Mucosa of rectum (tissue), 2 donors: ENCODE measurements around the gene ASCL3.

Source experiments
- H3K27ac ChIP-seq, 2 donors: one replicate each; pipeline ENCODE4 v1.7.0; 2013; ENCODE audit warnings: inconsistent platforms in 2 of 2, low read depth in 2 of 2, low read length in 2 of 2
- H3K27me3 ChIP-seq, 2 donors: one replicate each; pipeline ENCODE4 v1.7.0; 2013; ENCODE audit warnings: low read length in 2 of 2; ENCODE audit not compliant: control insufficient read depth in 2 of 2, insufficient read depth in 2 of 2
- H3K36me3 ChIP-seq, 2 donors: one replicate each; pipeline ENCODE4 v1.7.0; 2013; ENCODE audit warnings: low read length in 2 of 2; ENCODE audit not compliant: control insufficient read depth in 2 of 2, insufficient read depth in 2 of 2
- H3K4me1 ChIP-seq, 2 donors: one replicate each; pipeline ENCODE4 v1.7.0; 2013; ENCODE audit warnings: low read length in 2 of 2, mild to moderate bottlenecking in 1 of 2; ENCODE audit not compliant: control insufficient read depth in 2 of 2, insufficient read depth in 2 of 2
- H3K4me3 ChIP-seq, 2 donors: one replicate each; pipeline ENCODE4 v1.7.0; 2013; ENCODE audit warnings: low read length in 2 of 2
- H3K9ac ChIP-seq, 2 donors: one replicate each; pipeline ENCODE4 v1.7.0; 2013; ENCODE audit warnings: low read length in 2 of 2, low read depth in 1 of 2, mild to moderate bottlenecking in 1 of 2
- H3K9me3 ChIP-seq, 2 donors: one replicate each; pipeline ENCODE4 v1.7.0; 2013; ENCODE audit warnings: low read length in 2 of 2; ENCODE audit not compliant: control insufficient read depth in 2 of 2
- donor health status: healthy.
- donor health status: Normal muscosa, but diverticular disease.

Gene ASCL3

DNA sequence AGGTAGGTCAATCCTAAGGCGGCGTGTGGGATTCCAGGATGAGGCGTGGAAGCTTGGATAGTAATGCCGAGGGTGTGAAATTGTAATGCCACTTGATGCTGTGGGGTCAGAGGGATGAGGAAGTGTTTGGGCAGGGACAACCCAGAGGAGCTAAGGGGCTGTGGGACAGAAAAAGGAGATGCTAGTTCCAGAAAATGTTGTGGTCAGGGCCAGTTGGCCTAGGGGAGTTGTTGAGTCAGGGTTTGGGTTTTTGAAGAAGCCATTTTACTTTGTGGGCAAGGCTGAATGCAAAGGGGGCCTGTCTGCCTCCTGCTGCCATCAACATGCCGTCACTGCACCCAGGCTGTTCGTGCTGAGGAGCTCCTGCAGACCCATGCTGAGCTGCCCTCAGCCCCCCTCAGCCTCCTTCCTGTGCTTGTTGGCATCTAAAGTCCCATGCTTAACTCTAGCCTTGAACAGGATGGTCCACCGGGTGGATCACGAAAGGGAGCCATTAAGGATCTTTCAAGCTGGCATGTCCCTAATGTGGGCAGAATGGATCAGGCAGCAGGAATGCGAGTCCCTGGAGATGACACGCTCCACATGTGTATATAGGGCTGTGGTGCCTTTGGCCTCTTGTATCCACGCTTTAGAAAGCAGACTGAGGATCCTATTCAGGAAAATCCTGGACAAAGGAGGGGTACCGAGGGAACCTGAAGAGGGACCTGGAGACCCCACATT, 12.2 kb downstream of the ASCL3 start:
- no peak overlapping the region for H3K9ac ChIP-seq
- no peak overlapping the region for H3K4me3 ChIP-seq
- no peaks in the 10 kb centered on the region for H3K36me3 ChIP-seq
- no peaks in the 10 kb centered on the region for H3K9me3 ChIP-seq
- no peak overlapping the region for H3K27ac ChIP-seq
- no peaks in the 10 kb centered on the region for H3K4me1 ChIP-seq
- H3K27me3 ChIP-seq = no peaks in the 10 kb centered on the region

DNA sequence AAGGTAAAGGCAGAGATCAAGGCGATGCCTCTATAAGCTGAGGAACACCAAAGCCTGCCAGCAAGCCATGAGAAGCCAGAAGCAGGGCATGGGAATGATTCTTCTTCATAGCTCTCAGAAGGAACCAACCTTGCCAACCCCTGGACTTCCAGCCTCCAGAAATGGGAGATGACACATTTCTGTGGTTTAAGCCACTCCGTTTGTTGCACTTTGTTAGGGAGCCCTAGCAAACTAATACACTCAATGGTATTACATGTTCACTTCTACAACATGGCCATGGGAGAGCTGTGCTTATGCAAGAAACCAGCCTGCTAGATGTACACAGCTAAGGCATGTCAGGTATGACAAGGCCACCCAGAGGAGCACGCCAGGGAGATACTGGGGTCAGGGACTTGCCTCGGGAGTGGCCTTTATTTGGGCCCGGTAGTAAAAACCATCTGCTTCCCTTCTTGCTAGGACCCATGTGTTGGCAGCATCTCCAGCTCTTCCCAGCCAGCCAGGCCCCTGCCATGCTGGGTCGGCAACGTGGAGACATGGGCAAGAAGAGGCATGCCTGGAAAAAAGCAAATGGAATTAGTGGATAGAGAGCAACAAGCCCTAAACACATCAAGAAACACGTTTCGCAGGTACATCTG, 13.7 kb downstream of the ASCL3 start:
- Histone ChIP-seq H3K36me3 (peaks cover 0 to 2% of the 10 kb centered on the region in 2 donors), H3K4me3 (no peak overlapping the region), H3K9ac (no peak overlapping the region), H3K27me3 (no peaks in the 10 kb centered on the region), H3K9me3 (no peaks in the 10 kb centered on the region), H3K27ac (no peak overlapping the region), H3K4me1 (no peaks in the 10 kb centered on the region)

DNA sequence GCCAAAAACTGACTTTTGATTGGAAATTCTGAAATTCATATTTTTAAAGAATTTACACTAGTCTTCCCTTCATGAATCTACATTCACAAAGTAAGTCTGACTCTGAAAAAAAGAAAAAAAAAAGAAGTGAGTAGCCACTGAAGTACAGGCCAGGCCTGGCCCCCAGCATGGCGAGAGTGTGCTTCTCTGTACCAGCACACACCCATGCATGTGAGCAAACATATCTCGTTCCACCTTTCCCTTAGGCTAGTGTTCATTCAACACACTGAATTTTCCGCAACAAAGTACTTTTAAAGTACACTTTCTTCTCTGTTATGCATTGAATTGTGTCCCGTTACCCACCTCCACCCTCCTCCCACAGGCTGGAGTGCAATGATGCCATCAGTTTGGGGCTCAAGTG, 14.6 kb downstream of the ASCL3 start:
- peaks cover 0 to 2% of the 10 kb centered on the region in 2 donors for H3K36me3 ChIP-seq
- no peaks in the 10 kb centered on the region for H3K9me3 ChIP-seq
- H3K4me3 ChIP-seq = no peak overlapping the region
- no peak overlapping the region for H3K9ac ChIP-seq
- no peaks in the 10 kb centered on the region for H3K27me3 ChIP-seq
- no peaks in the 10 kb centered on the region for H3K4me1 ChIP-seq
- H3K27ac ChIP-seq = no peak overlapping the region

DNA sequence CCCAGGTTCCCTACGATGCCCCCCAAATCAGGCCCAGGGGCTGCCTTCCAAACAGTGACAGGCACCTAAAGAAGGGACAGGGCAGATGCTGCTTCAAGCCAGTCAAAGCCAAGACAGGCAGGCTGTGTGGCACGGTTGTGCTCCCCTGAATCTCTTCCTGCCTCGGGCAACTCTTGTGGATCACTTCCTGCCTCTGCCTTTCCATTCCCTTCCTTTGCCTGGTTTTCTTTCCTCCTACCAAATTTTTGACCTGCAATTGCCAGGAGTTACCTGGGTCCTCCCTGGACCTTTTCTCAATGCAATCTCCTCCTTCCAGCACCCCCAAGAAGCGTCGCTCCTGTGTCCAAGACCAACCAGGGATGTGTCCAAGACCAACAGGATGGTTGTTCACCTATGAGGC, 15.6 kb downstream of the ASCL3 start:
- Histone ChIP-seq H3K4me1 (no peaks in the 10 kb centered on the region), H3K9ac (no peak overlapping the region), H3K27me3 (no peaks in the 10 kb centered on the region), H3K27ac (no peak overlapping the region), H3K9me3 (no peaks in the 10 kb centered on the region), H3K4me3 (no peak overlapping the region), H3K36me3 (peaks cover 2 to 3% of the 10 kb centered on the region in 2 donors)

DNA sequence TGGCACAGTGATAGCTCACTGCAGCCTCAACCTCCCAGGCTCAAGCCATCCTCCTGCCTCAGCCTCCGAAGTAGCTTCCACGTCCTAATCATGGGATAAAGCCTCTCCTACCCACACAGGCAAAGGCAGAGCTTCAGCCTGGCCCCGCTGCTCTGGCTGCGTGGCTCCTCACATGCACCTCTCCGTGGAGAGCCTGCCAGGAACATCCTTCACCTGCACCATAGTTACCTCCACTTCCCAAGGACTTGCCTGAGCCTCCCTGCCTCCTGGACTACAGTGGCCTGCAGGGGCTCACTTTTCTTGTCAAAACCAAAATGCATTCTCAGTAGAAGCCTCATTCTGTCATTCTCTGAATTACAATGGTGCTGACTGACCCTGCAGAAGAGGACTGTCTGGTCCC, 16.6 kb downstream of the ASCL3 start:
- Histone ChIP-seq H3K9ac (no peak overlapping the region), H3K27me3 (no peaks in the 10 kb centered on the region), H3K4me1 (no peaks in the 10 kb centered on the region), H3K36me3 (peaks cover 5 to 6% of the 10 kb centered on the region in 2 donors), H3K4me3 (no peak overlapping the region), H3K27ac (no peak overlapping the region), H3K9me3 (no peaks in the 10 kb centered on the region)

DNA sequence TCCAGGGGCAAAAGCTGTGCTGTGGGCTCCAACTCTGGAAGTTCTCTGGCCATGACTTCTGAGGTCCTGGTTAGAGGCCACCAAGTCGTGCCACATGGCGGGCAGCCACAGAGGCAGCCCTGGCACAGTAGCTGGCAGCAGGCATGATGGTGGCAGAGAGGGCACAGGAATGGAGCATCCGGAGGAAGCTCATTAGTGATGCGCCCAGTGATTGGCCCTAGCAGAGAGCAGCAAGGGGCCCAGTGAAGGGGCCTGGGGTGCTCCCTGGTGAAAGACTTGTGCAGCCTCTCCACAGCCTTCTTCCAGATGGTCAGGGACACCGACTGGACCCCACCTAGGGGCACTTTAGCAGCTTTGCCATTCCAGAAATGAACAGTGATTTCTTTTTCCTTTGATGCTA, 17.1 kb downstream of the ASCL3 start:
- H3K9ac ChIP-seq = no peak overlapping the region
- H3K9me3 ChIP-seq = no peaks in the 10 kb centered on the region
- no peaks in the 10 kb centered on the region for H3K4me1 ChIP-seq
- no peak overlapping the region for H3K4me3 ChIP-seq
- peaks cover 6 to 9% of the 10 kb centered on the region in 2 donors for H3K36me3 ChIP-seq
- H3K27me3 ChIP-seq = no peaks in the 10 kb centered on the region
- no peak overlapping the region for H3K27ac ChIP-seq

DNA sequence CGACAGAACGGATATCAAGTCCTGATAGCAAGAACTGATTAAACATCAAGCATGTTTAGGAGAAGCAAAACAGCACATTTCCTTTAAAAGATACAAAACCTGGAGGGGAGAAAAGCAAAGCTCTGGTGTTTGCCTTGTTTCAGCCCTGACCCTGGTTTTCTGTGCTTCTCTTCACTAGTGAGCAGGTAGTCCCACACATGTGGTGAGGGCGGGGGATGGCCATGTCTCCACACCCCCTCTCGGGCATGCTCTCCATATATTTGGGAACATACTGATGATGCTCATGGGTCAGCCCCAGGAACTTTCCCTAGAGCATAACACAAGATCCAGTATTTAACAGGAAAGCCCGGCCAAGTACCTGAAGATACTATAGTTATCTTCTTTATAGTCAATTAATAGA, 20.1 kb downstream of the ASCL3 start:
- H3K4me3 ChIP-seq = no peak overlapping the region
- H3K27ac ChIP-seq = no peak overlapping the region
- no peaks in the 10 kb centered on the region for H3K27me3 ChIP-seq
- no peak overlapping the region for H3K9ac ChIP-seq
- H3K4me1 ChIP-seq = no peaks in the 10 kb centered on the region
- H3K36me3 ChIP-seq = peaks cover 14 to 22% of the 10 kb centered on the region in 2 donors
- H3K9me3 ChIP-seq = no peaks in the 10 kb centered on the region

DNA sequence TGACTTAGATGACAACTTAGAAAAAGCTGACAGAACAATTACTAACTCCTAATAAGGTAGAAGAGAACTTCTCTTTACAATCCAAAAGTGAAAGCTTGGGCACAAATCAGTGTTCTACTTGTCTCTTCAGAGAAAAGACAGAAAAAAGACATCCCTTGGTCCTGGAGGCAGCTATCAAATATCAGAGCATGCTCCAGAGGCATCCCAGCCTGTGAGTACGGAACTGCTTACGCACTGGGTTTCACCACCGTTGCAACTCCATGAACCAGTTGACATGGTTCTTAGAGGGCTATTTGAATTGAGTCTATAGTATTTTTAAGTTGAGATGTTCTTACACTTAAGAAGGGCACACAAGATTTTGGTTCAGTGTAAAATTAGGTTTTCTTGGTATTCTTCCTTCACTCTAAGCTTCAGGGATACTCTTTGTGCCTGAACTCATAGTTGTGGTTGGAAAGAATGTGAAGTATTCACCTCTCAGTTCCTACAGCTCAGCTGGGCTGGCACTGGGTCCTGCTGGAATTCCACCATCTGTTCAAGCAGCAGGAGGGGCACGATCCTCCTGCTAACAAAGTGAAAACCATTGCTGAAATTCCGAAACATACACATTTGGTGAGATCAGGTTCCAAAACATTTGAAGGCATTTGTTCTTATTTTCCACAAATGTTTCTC, 25.5 kb downstream of the ASCL3 start:
- peaks cover 16 to 26% of the 10 kb centered on the region in 2 donors for H3K36me3 ChIP-seq

DNA sequence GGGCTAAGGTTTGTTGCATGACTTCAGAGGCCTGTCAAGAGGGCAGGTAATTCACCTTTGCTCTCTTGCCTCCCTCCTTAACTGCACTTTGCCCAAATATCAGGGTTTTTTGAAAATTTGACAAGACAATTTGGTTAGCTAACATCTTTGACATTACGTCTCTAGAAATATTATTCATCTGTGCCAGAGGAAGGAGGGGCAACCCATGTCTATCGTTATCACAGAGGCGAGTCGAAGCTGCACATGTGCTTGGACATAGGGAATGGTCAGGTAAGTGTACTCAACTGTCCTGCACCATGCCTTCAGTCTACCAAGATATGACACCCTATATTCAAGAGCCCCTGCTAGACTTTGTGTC, 28.2 kb downstream of the ASCL3 start:
- Histone ChIP-seq H3K27me3 (no peaks in the 10 kb centered on the region), H3K9ac (peak overlapping the region in 1 of 2 donors; percentile 26), H3K4me3 (peak overlapping the region in 1 of 2 donors; percentile 42), H3K36me3 (peaks cover 8 to 13% of the 10 kb centered on the region in 2 donors), H3K4me1 (peaks cover 4 to 5% of the 10 kb centered on the region in 2 donors), H3K9me3 (no peaks in the 10 kb centered on the region), H3K27ac (peak overlapping the region in 1 of 2 donors; percentile 3)

More for the DNA sequence above, 25.5 kb downstream of the ASCL3 start:
- no peak overlapping the region for H3K27ac ChIP-seq
- H3K9ac ChIP-seq = no peak overlapping the region
- H3K4me3 ChIP-seq = no peak overlapping the region
- peaks cover 2 to 3% of the 10 kb centered on the region in 2 donors for H3K4me1 ChIP-seq
- no peaks in the 10 kb centered on the region for H3K9me3 ChIP-seq
- no peaks in the 10 kb centered on the region for H3K27me3 ChIP-seq

DNA sequence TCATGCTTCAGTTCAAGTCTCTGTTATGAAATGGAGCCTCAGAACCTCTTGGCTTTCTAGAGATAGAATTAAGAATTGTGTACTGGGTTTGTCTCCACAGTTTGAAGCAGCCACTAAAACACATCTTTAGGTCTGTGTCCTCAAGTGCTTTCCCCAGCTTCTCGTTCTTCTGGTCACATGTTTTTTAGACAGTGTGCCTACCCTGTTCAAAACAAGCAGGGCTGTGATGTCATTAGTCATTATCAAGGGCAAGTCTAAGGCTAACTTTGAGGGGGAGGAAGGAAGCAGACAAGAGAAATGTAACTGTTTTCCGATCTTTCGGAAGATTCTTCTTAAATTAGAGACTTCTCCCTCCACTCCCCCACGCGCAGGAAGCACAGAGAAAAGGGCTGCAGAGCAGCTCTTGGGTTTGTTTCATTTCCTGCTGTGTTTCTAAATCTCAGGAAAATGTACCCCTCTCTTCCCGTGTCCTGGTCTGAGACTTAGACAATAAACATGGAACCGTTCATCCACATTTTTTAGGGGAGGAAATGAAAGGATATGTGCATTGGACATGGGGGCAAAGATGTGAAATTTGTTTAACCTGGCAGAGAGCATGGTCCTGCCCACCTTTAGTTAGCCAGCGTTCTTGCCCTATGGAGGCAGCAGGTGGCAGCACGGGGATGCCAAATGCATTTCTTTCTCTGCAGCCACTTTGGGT, 28.7 kb downstream of the ASCL3 start:
- Histone ChIP-seq H3K9me3 (no peaks in the 10 kb centered on the region), H3K27ac (peak overlapping the region; percentile 3 to 42), H3K4me3 (peak overlapping the region in 1 of 2 donors; percentile 42), H3K9ac (peak overlapping the region; percentile 12 to 26), H3K4me1 (peaks cover 4 to 5% of the 10 kb centered on the region in 2 donors), H3K36me3 (peaks cover 8 to 11% of the 10 kb centered on the region in 2 donors), H3K27me3 (no peaks in the 10 kb centered on the region)
